ENCODE results near the gene SLFN12.

GRCh38 chr17:35433075-35433894, 985 bp upstream of the SLFN12 start:
- no peak for TF ChIP-seq EZH2 (IDR thresholded peaks at IDR 0.05)
- TF ChIP-seq POLR2AphosphoS5 (IDR thresholded peaks at IDR 0.05; ENCODE audit: borderline replicate concordance, low read depth, low read length), result no peak
- peak; percentile 72 for TF ChIP-seq FOXP2 (optimal IDR thresholded peaks at IDR 0.05; ENCODE audit: control extremely low read depth, extremely low read length, insufficient read depth)

Measured in SK-N-MC (cell line).